ENCODE measurements around the gene FLYWCH2. TPM values are rescaled to one million over a fixed set of nuclear protein-coding genes. Genes with fewer than 3 reads are reported as not detected.

The FLYWCH2 gene
- total RNA-seq, 2 experiments from 2014 or later, result 7.8 to 8.1 TPM

DNA sequence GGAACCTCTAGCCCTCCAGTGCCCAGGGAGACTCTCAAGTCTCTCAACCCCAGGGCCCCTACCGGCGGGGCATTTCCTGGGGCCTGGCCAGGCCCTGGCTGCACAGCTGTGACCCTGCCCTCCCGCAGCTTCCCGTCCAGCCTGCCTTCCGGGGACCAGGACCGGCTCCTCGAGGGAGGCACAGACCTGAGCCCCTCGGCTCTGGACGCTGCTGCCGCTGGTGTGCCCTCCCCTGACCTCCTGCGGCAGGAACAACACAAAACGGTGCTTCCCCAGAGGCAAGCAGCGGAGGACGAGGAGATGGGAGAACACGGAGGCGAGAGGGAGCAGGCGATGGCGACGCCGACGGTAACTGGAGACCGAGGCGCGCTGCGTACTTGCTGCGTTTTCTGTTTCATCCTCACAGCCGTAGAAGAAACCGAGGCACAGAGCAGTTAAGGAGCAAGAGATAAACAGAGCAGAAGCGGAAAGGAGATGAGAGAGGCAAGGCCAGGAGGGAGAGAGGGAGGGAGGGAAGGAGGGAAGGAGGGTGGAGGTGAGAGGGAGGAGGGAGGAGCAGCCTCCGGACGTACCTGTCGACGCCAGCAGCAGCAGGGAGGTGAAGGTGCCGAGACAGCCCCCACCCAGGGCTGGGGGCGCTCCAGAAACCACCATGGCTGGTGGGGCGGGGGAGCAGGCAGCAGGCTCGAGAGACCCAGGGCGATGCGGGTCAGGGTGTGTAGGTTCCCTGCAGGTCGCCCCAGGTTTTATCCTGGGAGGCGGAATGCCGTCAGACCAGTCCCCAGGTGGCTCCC lies 25.4 kb upstream of the FLYWCH2 start, which contains the start of gene PRSS22:
TSS of gene PRSS22 (minus strand) at position 720 of the 794 bp plus-strand sequence. CDS start at position 654, 66 bp downstream.
- Mint-ChIP-seq H3K27me3 (peaks cover 27% of the 10 kb centered on the region), H3K27ac (no peak within 1 kb of the TSS), H3K4me1 (ENCODE audit: low read depth) (peaks cover 5% of the 10 kb centered on the region), H3K36me3 (ENCODE audit: low read depth) (no peaks in the 10 kb centered on the region), H3K9me3 (peaks cover 3% of the 10 kb centered on the region), H3K4me3 (peak within 1 kb of the TSS; percentile 80)
- ATAC-seq (ENCODE audit: poor library complexity) (peak; percentile 51), DNase-seq (peak in 4 of 14 experiments; percentile 19 to 51 (median 36))
- peaks cover 25% of the 10 kb centered on the region for H3K4me1 ChIP-seq (ENCODE audit: insufficient read depth, low read length)
- intact Hi-C loops (cut with DNase I, micrococcal nuclease), result no loop called here
- POLR2A ChIA-PET, result no interaction called here
- CTCF ChIA-PET, result interaction anchor here (1.5 kb wide), 1 partner anchor 11 kb away, joined by 5 read pairs; no protein-coding TSS in a partner anchor
- TF ChIP-seq, protein P1, sequence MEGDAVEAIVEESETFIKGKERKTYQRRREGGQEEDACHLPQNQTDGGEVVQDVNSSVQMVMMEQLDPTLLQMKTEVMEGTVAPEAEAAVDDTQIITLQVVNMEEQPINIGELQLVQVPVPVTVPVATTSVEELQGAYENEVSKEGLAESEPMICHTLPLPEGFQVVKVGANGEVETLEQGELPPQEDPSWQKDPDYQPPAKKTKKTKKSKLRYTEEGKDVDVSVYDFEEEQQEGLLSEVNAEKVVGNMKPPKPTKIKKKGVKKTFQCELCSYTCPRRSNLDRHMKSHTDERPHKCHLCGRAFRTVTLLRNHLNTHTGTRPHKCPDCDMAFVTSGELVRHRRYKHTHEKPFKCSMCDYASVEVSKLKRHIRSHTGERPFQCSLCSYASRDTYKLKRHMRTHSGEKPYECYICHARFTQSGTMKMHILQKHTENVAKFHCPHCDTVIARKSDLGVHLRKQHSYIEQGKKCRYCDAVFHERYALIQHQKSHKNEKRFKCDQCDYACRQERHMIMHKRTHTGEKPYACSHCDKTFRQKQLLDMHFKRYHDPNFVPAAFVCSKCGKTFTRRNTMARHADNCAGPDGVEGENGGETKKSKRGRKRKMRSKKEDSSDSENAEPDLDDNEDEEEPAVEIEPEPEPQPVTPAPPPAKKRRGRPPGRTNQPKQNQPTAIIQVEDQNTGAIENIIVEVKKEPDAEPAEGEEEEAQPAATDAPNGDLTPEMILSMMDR (IDR thresholded peaks at IDR 0.05), result no peak
- no peak within 1 kb of the TSS for H3K27ac ChIP-seq (ENCODE audit: low read depth in 1 of 2, low read length in 2 of 2)
- H3K9me3 ChIP-seq (ENCODE audit: control insufficient read depth in 1 of 2, insufficient read depth in 1 of 2, low read length in 2 of 2), result peaks cover 7 to 41% of the 10 kb centered on the region in 2 experiments
- H3K27me3 ChIP-seq (ENCODE audit: control insufficient read depth in 1 of 2, insufficient read depth in 2 of 2, low read length in 2 of 2), result peaks cover 6 to 7% of the 10 kb centered on the region in 2 experiments
- no peaks in the 10 kb centered on the region for H3K36me3 ChIP-seq (ENCODE audit: insufficient read depth, low read length)
- H3K4me3 ChIP-seq (ENCODE audit: low read length), result peak within 1 kb of the TSS; percentile 46

DNA sequence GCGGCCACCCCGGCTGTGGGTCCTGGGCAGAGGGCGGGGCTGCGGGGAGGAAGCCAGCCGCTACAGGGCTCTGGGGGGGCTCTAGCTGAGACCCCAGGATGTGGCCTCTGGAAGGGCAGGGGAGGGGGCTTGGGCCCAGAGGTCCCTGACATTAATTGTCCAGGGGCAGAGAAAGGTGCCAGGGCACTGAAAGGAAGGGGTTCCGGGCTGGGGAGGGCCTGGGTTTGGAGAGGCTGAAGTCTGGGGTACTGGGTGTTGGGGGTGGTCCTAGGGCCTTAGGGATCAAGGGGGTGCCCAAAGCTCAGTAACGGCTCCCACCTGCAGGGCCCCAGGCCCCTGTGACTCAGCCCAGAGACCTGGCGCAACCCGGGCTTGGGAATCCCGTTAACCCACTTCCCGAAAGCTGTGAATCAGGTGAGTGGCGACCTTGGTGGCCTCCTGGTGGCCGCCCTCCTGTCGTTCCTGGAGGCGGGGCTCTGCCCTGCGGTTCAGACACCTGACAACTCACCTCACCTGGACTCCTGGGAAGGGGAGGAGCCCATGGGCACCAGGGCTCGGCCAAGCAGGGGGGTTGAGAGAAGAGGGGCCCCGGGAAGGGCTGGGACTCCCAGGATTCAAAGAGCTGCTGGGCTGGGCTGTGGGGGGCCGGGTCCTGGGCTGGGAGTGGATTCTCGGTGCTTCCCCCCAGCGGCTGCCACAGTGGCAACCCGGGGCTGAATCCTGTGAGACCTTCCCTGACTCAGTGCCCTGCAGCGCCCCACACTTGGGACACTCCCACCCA lies 24.6 kb upstream of the FLYWCH2 start:
- DNase-seq (peak in 3 of 14 experiments; percentile 12 to 51 (median 34)), ATAC-seq (ENCODE audit: poor library complexity) (no peak)
- ChIA-PET CTCF (interaction anchor here (1.5 kb wide), 1 partner anchor 10 kb away, joined by 5 read pairs; no protein-coding TSS in a partner anchor), POLR2A (no interaction called here)
- Histone ChIP-seq H3K36me3 (ENCODE audit: insufficient read depth, low read length) (no peaks in the 10 kb centered on the region), H3K4me3 (ENCODE audit: low read length) (peak overlapping the region; percentile 46), H3K27me3 (ENCODE audit: control insufficient read depth in 1 of 2, insufficient read depth in 2 of 2, low read length in 2 of 2) (peaks cover 6 to 7% of the 10 kb centered on the region in 2 experiments), H3K4me1 (ENCODE audit: insufficient read depth, low read length) (peaks cover 25% of the 10 kb centered on the region), H3K9me3 (ENCODE audit: control insufficient read depth in 1 of 2, insufficient read depth in 1 of 2, low read length in 2 of 2) (peaks cover 7 to 36% of the 10 kb centered on the region in 2 experiments), H3K27ac (ENCODE audit: low read depth in 1 of 2, low read length in 2 of 2) (no peak overlapping the region)
- Mint-ChIP-seq H3K36me3 (ENCODE audit: low read depth) (no peaks in the 10 kb centered on the region), H3K4me1 (ENCODE audit: low read depth) (peaks cover 5% of the 10 kb centered on the region), H3K27ac (no peak overlapping the region), H3K27me3 (peaks cover 27% of the 10 kb centered on the region), H3K4me3 (no peak overlapping the region), H3K9me3 (peaks cover 3% of the 10 kb centered on the region)
- TF ChIP-seq, protein P1 (IDR thresholded peaks at IDR 0.05), result no peak
- intact Hi-C loops (cut with DNase I, micrococcal nuclease), result no loop called here

DNA sequence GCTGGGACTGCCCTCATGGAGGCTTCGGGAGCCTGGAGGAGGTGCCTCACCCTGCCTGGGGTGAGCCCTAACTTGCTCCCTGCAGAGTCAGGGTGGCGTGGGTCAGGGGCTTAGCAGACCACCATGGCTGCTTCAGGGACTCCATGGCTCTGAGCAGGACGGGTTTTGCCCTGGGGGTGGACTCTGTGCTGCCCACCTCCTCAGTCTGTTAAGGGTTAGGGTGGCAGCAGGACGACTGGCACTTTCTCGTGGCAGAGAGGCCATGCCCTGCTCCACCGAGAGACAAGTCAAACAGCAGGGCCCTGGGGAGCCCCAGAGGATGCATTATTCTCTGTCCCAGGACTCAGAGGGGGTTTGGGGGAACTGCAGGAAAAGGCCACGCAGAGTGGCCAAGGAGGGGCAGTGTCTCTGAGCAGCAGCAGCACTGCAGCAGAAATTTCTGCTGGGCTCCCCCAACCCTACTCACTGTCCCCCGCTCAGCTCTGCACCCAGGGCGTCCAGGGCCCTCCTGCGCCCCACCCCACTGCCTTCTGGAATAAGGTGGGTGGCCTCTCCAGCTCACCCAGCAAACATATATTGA lies 23.2 kb upstream of the FLYWCH2 start:
- POLR2A ChIA-PET, result no interaction called here
- Mint-ChIP-seq H3K27ac (no peak overlapping the region), H3K27me3 (peaks cover 19% of the 10 kb centered on the region), H3K4me3 (no peak overlapping the region), H3K4me1 (ENCODE audit: low read depth) (peaks cover 5% of the 10 kb centered on the region), H3K9me3 (no peaks in the 10 kb centered on the region), H3K36me3 (ENCODE audit: low read depth) (no peaks in the 10 kb centered on the region)
- Histone ChIP-seq H3K27me3 (ENCODE audit: control insufficient read depth in 1 of 2, insufficient read depth in 2 of 2, low read length in 2 of 2) (peaks cover 6 to 7% of the 10 kb centered on the region in 2 experiments), H3K36me3 (ENCODE audit: insufficient read depth, low read length) (no peaks in the 10 kb centered on the region), H3K4me3 (ENCODE audit: low read length) (no peak overlapping the region), H3K4me1 (ENCODE audit: insufficient read depth, low read length) (peaks cover 25% of the 10 kb centered on the region), H3K9me3 (ENCODE audit: control insufficient read depth in 1 of 2, insufficient read depth in 1 of 2, low read length in 2 of 2) (peaks cover 0 to 25% of the 10 kb centered on the region in 2 experiments), H3K27ac (ENCODE audit: low read depth in 1 of 2, low read length in 2 of 2) (no peak overlapping the region)
- TF ChIP-seq, protein P1 (IDR thresholded peaks at IDR 0.05), result no peak
- no peak for DNase-seq
- CTCF ChIA-PET, result interaction anchor here (1.5 kb wide), 1 partner anchor 9 kb away, joined by 5 read pairs; no protein-coding TSS in a partner anchor
- intact Hi-C loops (cut with DNase I, micrococcal nuclease), result no loop called here
- no peak for ATAC-seq (ENCODE audit: poor library complexity)

All from CD4-positive, alpha-beta T cell (primary cell).